ENCODE data around the gene FAM107B. TPM values are rescaled to one million over a fixed set of nuclear protein-coding genes. Genes with fewer than 3 reads are reported as not detected.

FAM107B gene
- total and polyA plus RNA-seq, 4 donors: 24.9 to 58.1 (median 30.9) TPM

- WGBS: 93% methylated on average over 4 of the region's 4 CpGs
- H3K27ac ChIP-seq (ENCODE audit: low read depth in 1 of 2, low read length in 2 of 2): no peak overlapping the region
- no peaks in the 10 kb centered on the region for H3K27me3 ChIP-seq (ENCODE audit: control insufficient read depth in 4 of 4, insufficient read depth in 4 of 4, low read length in 3 of 4)
- H3K4me3 ChIP-seq (ENCODE audit: low read depth in 1 of 3, low read length in 3 of 3): no peak overlapping the region
- H3K9ac ChIP-seq (ENCODE audit: low read depth in 1 of 2, low read length in 2 of 2): no peak overlapping the region
- H3K9me3 ChIP-seq (ENCODE audit: control insufficient read depth in 4 of 4, low read length in 3 of 4): no peaks in the 10 kb centered on the region
- TF ChIP-seq FOXA1 (IDR thresholded peaks at IDR 0.05) (no peak), RAD21 (IDR thresholded peaks at IDR 0.05) (no peak), GABPA (IDR thresholded peaks at IDR 0.05 in 1 of 2, conservative IDR thresholded peaks at IDR 0.05 in 1 of 2) (no peak), CTCF (IDR thresholded peaks at IDR 0.05; ENCODE audit: low read depth, low read length, missing input control) (no peak), TAF1 (conservative IDR thresholded peaks at IDR 0.05) (no peak), NR2F2 (IDR thresholded peaks at IDR 0.05) (no peak)
- no peaks in the 10 kb centered on the region for H3K36me3 ChIP-seq (ENCODE audit: control insufficient read depth in 4 of 4, insufficient read depth in 3 of 4, low read depth in 1 of 4, low read length in 3 of 4)
- H3K4me1 ChIP-seq (ENCODE audit: control insufficient read depth in 4 of 4, insufficient read depth in 4 of 4, low read length in 3 of 4): peaks cover 8 to 16% (median 10%) of the 10 kb centered on the region in 4 donors
- DNase-seq (ENCODE audit: low spot score): no peak
Observed at GRCh38 chr10:14707481-14707880, 67.2 kb downstream of the FAM107B start.

- Histone ChIP-seq H3K4me3 (ENCODE audit: low read depth in 1 of 3, low read length in 3 of 3) (no peak overlapping the region), H3K27ac (ENCODE audit: low read depth in 1 of 2, low read length in 2 of 2) (no peak overlapping the region), H3K9ac (ENCODE audit: low read depth in 1 of 2, low read length in 2 of 2) (no peak overlapping the region), H3K27me3 (ENCODE audit: control insufficient read depth in 4 of 4, insufficient read depth in 4 of 4, low read length in 3 of 4) (no peaks in the 10 kb centered on the region), H3K9me3 (ENCODE audit: control insufficient read depth in 4 of 4, low read length in 3 of 4) (no peaks in the 10 kb centered on the region), H3K36me3 (ENCODE audit: control insufficient read depth in 4 of 4, insufficient read depth in 3 of 4, low read depth in 1 of 4, low read length in 3 of 4) (no peaks in the 10 kb centered on the region), H3K4me1 (ENCODE audit: control insufficient read depth in 4 of 4, insufficient read depth in 4 of 4, low read length in 3 of 4) (peaks cover 9 to 19% (median 12%) of the 10 kb centered on the region in 4 donors)
- no peak for TF ChIP-seq HNF4A (conservative IDR thresholded peaks at IDR 0.05)
- TF ChIP-seq TAF1 (conservative IDR thresholded peaks at IDR 0.05): no peak
- TF ChIP-seq, protein P1, sequence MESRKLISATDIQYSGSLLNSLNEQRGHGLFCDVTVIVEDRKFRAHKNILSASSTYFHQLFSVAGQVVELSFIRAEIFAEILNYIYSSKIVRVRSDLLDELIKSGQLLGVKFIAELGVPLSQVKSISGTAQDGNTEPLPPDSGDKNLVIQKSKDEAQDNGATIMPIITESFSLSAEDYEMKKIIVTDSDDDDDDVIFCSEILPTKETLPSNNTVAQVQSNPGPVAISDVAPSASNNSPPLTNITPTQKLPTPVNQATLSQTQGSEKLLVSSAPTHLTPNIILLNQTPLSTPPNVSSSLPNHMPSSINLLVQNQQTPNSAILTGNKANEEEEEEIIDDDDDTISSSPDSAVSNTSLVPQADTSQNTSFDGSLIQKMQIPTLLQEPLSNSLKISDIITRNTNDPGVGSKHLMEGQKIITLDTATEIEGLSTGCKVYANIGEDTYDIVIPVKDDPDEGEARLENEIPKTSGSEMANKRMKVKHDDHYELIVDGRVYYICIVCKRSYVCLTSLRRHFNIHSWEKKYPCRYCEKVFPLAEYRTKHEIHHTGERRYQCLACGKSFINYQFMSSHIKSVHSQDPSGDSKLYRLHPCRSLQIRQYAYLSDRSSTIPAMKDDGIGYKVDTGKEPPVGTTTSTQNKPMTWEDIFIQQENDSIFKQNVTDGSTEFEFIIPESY (IDR thresholded peaks at IDR 0.05): no peak
- TF ChIP-seq GABPA (IDR thresholded peaks at IDR 0.05 in 1 of 2, conservative IDR thresholded peaks at IDR 0.05 in 1 of 2): no peak
- no peak for TF ChIP-seq JUND (IDR thresholded peaks at IDR 0.05)
- no peak for TF ChIP-seq NR2F2 (IDR thresholded peaks at IDR 0.05)
- TF ChIP-seq RXRA (IDR thresholded peaks at IDR 0.05): no peak
- TF ChIP-seq FOXA1 (IDR thresholded peaks at IDR 0.05): no peak
- TF ChIP-seq FOXA2 (IDR thresholded peaks at IDR 0.05): no peak
- DNase-seq (ENCODE audit: low spot score): no peak
- WGBS: 77% methylated on average over 5 of the region's 5 CpGs
Observed at GRCh38 chr10:14705548-14706230, 69.0 kb downstream of the FAM107B start.

GRCh38 chr10:14703631-14704001, 71.1 kb downstream of the FAM107B start:
- Histone ChIP-seq H3K36me3 (ENCODE audit: control insufficient read depth in 4 of 4, insufficient read depth in 3 of 4, low read depth in 1 of 4, low read length in 3 of 4) (no peaks in the 10 kb centered on the region), H3K4me3 (ENCODE audit: low read depth in 1 of 3, low read length in 3 of 3) (no peak overlapping the region), H3K9ac (ENCODE audit: low read depth in 1 of 2, low read length in 2 of 2) (no peak overlapping the region), H3K27ac (ENCODE audit: low read depth in 1 of 2, low read length in 2 of 2) (no peak overlapping the region), H3K9me3 (ENCODE audit: control insufficient read depth in 4 of 4, low read length in 3 of 4) (no peaks in the 10 kb centered on the region), H3K27me3 (ENCODE audit: control insufficient read depth in 4 of 4, insufficient read depth in 4 of 4, low read length in 3 of 4) (no peaks in the 10 kb centered on the region), H3K4me1 (ENCODE audit: control insufficient read depth in 4 of 4, insufficient read depth in 4 of 4, low read length in 3 of 4) (peaks cover 9 to 19% (median 12%) of the 10 kb centered on the region in 4 donors)
- DNase-seq (ENCODE audit: low spot score): no peak
- WGBS: 85% methylated on average over 3 of the region's 3 CpGs
- TF ChIP-seq JUND (IDR thresholded peaks at IDR 0.05): no peak
- no peak for TF ChIP-seq RAD21 (IDR thresholded peaks at IDR 0.05)
- no peak for TF ChIP-seq GABPA (IDR thresholded peaks at IDR 0.05 in 1 of 2, conservative IDR thresholded peaks at IDR 0.05 in 1 of 2)
- TF ChIP-seq, protein P1 (IDR thresholded peaks at IDR 0.05): no peak
- no peak for TF ChIP-seq EGR1 (IDR thresholded peaks at IDR 0.05; ENCODE audit: low read depth in 2 of 2)
- no peak for TF ChIP-seq SP1 (IDR thresholded peaks at IDR 0.05)
- TF ChIP-seq TAF1 (conservative IDR thresholded peaks at IDR 0.05): no peak
- TF ChIP-seq RXRA (IDR thresholded peaks at IDR 0.05): no peak
- no peak for TF ChIP-seq HNF4A (conservative IDR thresholded peaks at IDR 0.05)
- TF ChIP-seq NR2F2 (IDR thresholded peaks at IDR 0.05): no peak
- TF ChIP-seq YY1 (IDR thresholded peaks at IDR 0.05): no peak
- TF ChIP-seq, protein P2, sequence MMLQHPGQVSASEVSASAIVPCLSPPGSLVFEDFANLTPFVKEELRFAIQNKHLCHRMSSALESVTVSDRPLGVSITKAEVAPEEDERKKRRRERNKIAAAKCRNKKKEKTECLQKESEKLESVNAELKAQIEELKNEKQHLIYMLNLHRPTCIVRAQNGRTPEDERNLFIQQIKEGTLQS (IDR thresholded peaks at IDR 0.05): no peak
- TF ChIP-seq FOXA1 (IDR thresholded peaks at IDR 0.05): no peak
- no peak for TF ChIP-seq FOXA2 (IDR thresholded peaks at IDR 0.05)
- TF ChIP-seq HNF4G (IDR thresholded peaks at IDR 0.05): no peak
- TF ChIP-seq, protein P3, sequence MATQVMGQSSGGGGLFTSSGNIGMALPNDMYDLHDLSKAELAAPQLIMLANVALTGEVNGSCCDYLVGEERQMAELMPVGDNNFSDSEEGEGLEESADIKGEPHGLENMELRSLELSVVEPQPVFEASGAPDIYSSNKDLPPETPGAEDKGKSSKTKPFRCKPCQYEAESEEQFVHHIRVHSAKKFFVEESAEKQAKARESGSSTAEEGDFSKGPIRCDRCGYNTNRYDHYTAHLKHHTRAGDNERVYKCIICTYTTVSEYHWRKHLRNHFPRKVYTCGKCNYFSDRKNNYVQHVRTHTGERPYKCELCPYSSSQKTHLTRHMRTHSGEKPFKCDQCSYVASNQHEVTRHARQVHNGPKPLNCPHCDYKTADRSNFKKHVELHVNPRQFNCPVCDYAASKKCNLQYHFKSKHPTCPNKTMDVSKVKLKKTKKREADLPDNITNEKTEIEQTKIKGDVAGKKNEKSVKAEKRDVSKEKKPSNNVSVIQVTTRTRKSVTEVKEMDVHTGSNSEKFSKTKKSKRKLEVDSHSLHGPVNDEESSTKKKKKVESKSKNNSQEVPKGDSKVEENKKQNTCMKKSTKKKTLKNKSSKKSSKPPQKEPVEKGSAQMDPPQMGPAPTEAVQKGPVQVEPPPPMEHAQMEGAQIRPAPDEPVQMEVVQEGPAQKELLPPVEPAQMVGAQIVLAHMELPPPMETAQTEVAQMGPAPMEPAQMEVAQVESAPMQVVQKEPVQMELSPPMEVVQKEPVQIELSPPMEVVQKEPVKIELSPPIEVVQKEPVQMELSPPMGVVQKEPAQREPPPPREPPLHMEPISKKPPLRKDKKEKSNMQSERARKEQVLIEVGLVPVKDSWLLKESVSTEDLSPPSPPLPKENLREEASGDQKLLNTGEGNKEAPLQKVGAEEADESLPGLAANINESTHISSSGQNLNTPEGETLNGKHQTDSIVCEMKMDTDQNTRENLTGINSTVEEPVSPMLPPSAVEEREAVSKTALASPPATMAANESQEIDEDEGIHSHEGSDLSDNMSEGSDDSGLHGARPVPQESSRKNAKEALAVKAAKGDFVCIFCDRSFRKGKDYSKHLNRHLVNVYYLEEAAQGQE (IDR thresholded peaks at IDR 0.05): no peak
